BLaER1 treated with 17β-estradiol and CSF1 and Interleukin-3, amounts not matched to agents 10 nM and 100 nM (cell line): ENCODE measurements around the gene DLG2.

ENCODE experiments used
- H3K27ac ChIP-seq, 11 experiments: shearing (Covaris generic); formaldehyde crosslinking; 2 replicates each; pipeline ENCODE4 v1.8.1; 2022
- H3K27me3 ChIP-seq, 11 experiments: shearing (Covaris generic); formaldehyde crosslinking; 2 replicates each; pipeline ENCODE4 v1.8.1; 2022
- H3K36me3 ChIP-seq, 11 experiments: shearing (Covaris generic); formaldehyde crosslinking; 2 replicates each; pipeline ENCODE4 v1.8.1; 2022
- H3K4me1 ChIP-seq, 10 experiments: shearing (Covaris generic); formaldehyde crosslinking; 2 replicates each; pipeline ENCODE4 v1.8.1; 2022
- H3K4me2 ChIP-seq, 11 experiments: shearing (Covaris generic); formaldehyde crosslinking; 2 replicates each; pipeline ENCODE4 v1.8.1; 2022
- H3K4me3 ChIP-seq, 10 experiments: shearing (Covaris generic); formaldehyde crosslinking; 2 replicates each; pipeline ENCODE4 v1.8.1; 2022
- H3K9ac ChIP-seq, 11 experiments: shearing (Covaris generic); formaldehyde crosslinking; 2 replicates each; pipeline ENCODE4 v1.8.1; 2022
- H3K9me3 ChIP-seq, 11 experiments: shearing (Covaris generic); formaldehyde crosslinking; replicated peaks in 1 of 11; 2 replicates each; pipeline ENCODE4 v1.8.1; 2022
- H4K20me1 ChIP-seq, 11 experiments: shearing (Covaris generic); formaldehyde crosslinking; 2 replicates each; pipeline ENCODE4 v1.8.1; 2022
- Cebpa-rat ChIP-seq, 11 experiments: shearing (Covaris generic); IDR thresholded peaks; 2 replicates each; pipeline ENCODE4 v1.8.1; 2022

Gene DLG2

GRCh38 chr11:83477772-83478171 lies 2149.4 kb downstream of the DLG2 start:
- Histone ChIP-seq H4K20me1 (no peaks in the 10 kb centered on the region), H3K4me3 (no peak overlapping the region), H3K9me3 (no peaks in the 10 kb centered on the region), H3K4me2 (peak overlapping the region in 1 of 11 experiments; percentile 5; a peak in 1 of 22 replicates), H3K36me3 (no peaks in the 10 kb centered on the region), H3K4me1 (peaks cover 0 to 16% (median 0%) of the 10 kb centered on the region in 10 experiments; a peak in 5 of 20 replicates), H3K27me3 (no peaks in the 10 kb centered on the region), H3K9ac (no peak overlapping the region), H3K27ac (no peak overlapping the region)
- TF ChIP-seq Cebpa-rat (IDR thresholded peaks at IDR 0.05), result no peak

- no peak for TF ChIP-seq Cebpa-rat (IDR thresholded peaks at IDR 0.05)
- no peaks in the 10 kb centered on the region for H3K27me3 ChIP-seq
- H4K20me1 ChIP-seq, result no peaks in the 10 kb centered on the region
These were observed 2151.4 kb downstream of the DLG2 start for GRCh38 chr11:83475760-83476159.

GRCh38 chr11:83473743-83474142 lies 2153.4 kb downstream of the DLG2 start:
- H3K4me3 ChIP-seq, result no peak overlapping the region
- H3K9ac ChIP-seq, result no peak overlapping the region
- H3K27me3 ChIP-seq, result no peaks in the 10 kb centered on the region
- H4K20me1 ChIP-seq, result no peaks in the 10 kb centered on the region
- H3K4me2 ChIP-seq, result no peak overlapping the region
- no peak overlapping the region for H3K27ac ChIP-seq
- H3K4me1 ChIP-seq, result peaks cover 0 to 9% (median 0%) of the 10 kb centered on the region in 10 experiments; a peak in 4 of 20 replicates
- TF ChIP-seq Cebpa-rat (IDR thresholded peaks at IDR 0.05), result no peak
- no peaks in the 10 kb centered on the region for H3K9me3 ChIP-seq
- H3K36me3 ChIP-seq, result no peaks in the 10 kb centered on the region

More at GRCh38 chr11:83475760-83476159, 2151.4 kb downstream of the DLG2 start:
- no peak overlapping the region for H3K4me2 ChIP-seq
- peaks cover 0 to 12% (median 0%) of the 10 kb centered on the region in 10 experiments; a peak in 5 of 20 replicates for H3K4me1 ChIP-seq
- no peaks in the 10 kb centered on the region for H3K36me3 ChIP-seq
- no peaks in the 10 kb centered on the region for H3K9me3 ChIP-seq
- H3K27ac ChIP-seq, result no peak overlapping the region
- no peak overlapping the region for H3K4me3 ChIP-seq
- H3K9ac ChIP-seq, result no peak overlapping the region

- Histone ChIP-seq H3K4me3 (no peak overlapping the region), H4K20me1 (no peaks in the 10 kb centered on the region), H3K27ac (no peak overlapping the region), H3K9me3 (no peaks in the 10 kb centered on the region), H3K4me1 (peaks cover 0 to 7% (median 0%) of the 10 kb centered on the region in 10 experiments; a peak in 4 of 20 replicates), H3K4me2 (no peak overlapping the region), H3K9ac (no peak overlapping the region), H3K27me3 (no peaks in the 10 kb centered on the region), H3K36me3 (no peaks in the 10 kb centered on the region)
- TF ChIP-seq Cebpa-rat (IDR thresholded peaks at IDR 0.05), result no peak
These were observed 2154.3 kb downstream of the DLG2 start for GRCh38 chr11:83472806-83473205.

- no peaks in the 10 kb centered on the region for H3K9me3 ChIP-seq
- no peaks in the 10 kb centered on the region for H3K36me3 ChIP-seq
- no peak overlapping the region for H3K9ac ChIP-seq
- no peaks in the 10 kb centered on the region for H3K4me1 ChIP-seq
- H4K20me1 ChIP-seq, result no peaks in the 10 kb centered on the region
- H3K4me3 ChIP-seq, result no peak overlapping the region
- H3K4me2 ChIP-seq, result no peak overlapping the region
- TF ChIP-seq Cebpa-rat (IDR thresholded peaks at IDR 0.05), result no peak
- no peak overlapping the region for H3K27ac ChIP-seq
- H3K27me3 ChIP-seq, result no peaks in the 10 kb centered on the region
These were observed 2155.1 kb downstream of the DLG2 start for GRCh38 chr11:83471831-83472727.

- Histone ChIP-seq H3K9me3 (no peaks in the 10 kb centered on the region), H3K36me3 (no peaks in the 10 kb centered on the region), H3K27me3 (no peaks in the 10 kb centered on the region), H3K4me3 (no peak overlapping the region), H3K4me1 (no peaks in the 10 kb centered on the region), H3K27ac (no peak overlapping the region), H3K4me2 (no peak overlapping the region), H4K20me1 (no peaks in the 10 kb centered on the region), H3K9ac (no peak overlapping the region)
- TF ChIP-seq Cebpa-rat (IDR thresholded peaks at IDR 0.05), result no peak
These were observed 2159.3 kb downstream of the DLG2 start for GRCh38 chr11:83467837-83468236.

- H3K4me1 ChIP-seq, result peaks cover 0 to 9% (median 0%) of the 10 kb centered on the region in 10 experiments; a peak in 5 of 20 replicates
- H4K20me1 ChIP-seq, result no peaks in the 10 kb centered on the region
- no peak overlapping the region for H3K9ac ChIP-seq
- no peak overlapping the region for H3K4me3 ChIP-seq
- H3K27me3 ChIP-seq, result no peaks in the 10 kb centered on the region
- no peak overlapping the region for H3K27ac ChIP-seq
- no peaks in the 10 kb centered on the region for H3K9me3 ChIP-seq
- H3K4me2 ChIP-seq, result no peak overlapping the region
- no peak for TF ChIP-seq Cebpa-rat (IDR thresholded peaks at IDR 0.05)
- no peaks in the 10 kb centered on the region for H3K36me3 ChIP-seq
These were observed 2162.8 kb downstream of the DLG2 start for GRCh38 chr11:83464160-83464944.

- Histone ChIP-seq H4K20me1 (no peaks in the 10 kb centered on the region), H3K4me3 (no peak overlapping the region), H3K27me3 (no peaks in the 10 kb centered on the region), H3K27ac (no peak overlapping the region), H3K9me3 (no peaks in the 10 kb centered on the region), H3K9ac (no peak overlapping the region), H3K4me2 (peak overlapping the region in 2 of 11 experiments; percentile 19 to 40; a peak in 2 of 22 replicates), H3K4me1 (peaks cover 0 to 11% (median 0%) of the 10 kb centered on the region in 10 experiments; a peak in 5 of 20 replicates), H3K36me3 (no peaks in the 10 kb centered on the region)
- no peak for TF ChIP-seq Cebpa-rat (IDR thresholded peaks at IDR 0.05)
These were observed 2167.3 kb downstream of the DLG2 start for GRCh38 chr11:83459798-83460197.

GRCh38 chr11:83456566-83456965 lies 2170.6 kb downstream of the DLG2 start:
- TF ChIP-seq Cebpa-rat (IDR thresholded peaks at IDR 0.05), result no peak
- Histone ChIP-seq H3K9ac (no peak overlapping the region), H3K4me2 (no peak overlapping the region), H3K9me3 (no peaks in the 10 kb centered on the region), H4K20me1 (no peaks in the 10 kb centered on the region), H3K4me3 (no peak overlapping the region), H3K27ac (no peak overlapping the region), H3K4me1 (peaks cover 0 to 13% (median 0%) of the 10 kb centered on the region in 10 experiments; a peak in 5 of 20 replicates), H3K27me3 (no peaks in the 10 kb centered on the region), H3K36me3 (no peaks in the 10 kb centered on the region)
